HEK293T (cell line): ENCODE data around the gene ARRB1.

Source experiments
- ARNT ChIP-seq: fragments of 450-650 bp; IDR thresholded peaks from 2 replicates; pipeline ENCODE4 v1.6.1; 2017; ENCODE audit warnings: mild to moderate bottlenecking
- CTBP1 ChIP-seq: fragments of 450-650 bp; IDR thresholded peaks from 2 replicates; pipeline ENCODE4 v1.6.1; 2016; ENCODE audit warnings: borderline replicate concordance
- ELF4 ChIP-seq: fragments of 450-650 bp; IDR thresholded peaks from 2 replicates; pipeline ENCODE4 v1.6.1; 2017; ENCODE audit warnings: antibody characterized with exemption
- FOXA1 ChIP-seq: fragments of 450-650 bp; IDR thresholded peaks from 2 replicates; pipeline ENCODE4 v1.6.1; 2016; ENCODE audit warnings: mild to moderate bottlenecking
- FOXK2 ChIP-seq: fragments of 450-650 bp; IDR thresholded peaks from 2 replicates; pipeline ENCODE4 v1.6.1; 2016; ENCODE audit warnings: mild to moderate bottlenecking
- NFRKB ChIP-seq: fragments of 450-650 bp; IDR thresholded peaks from 2 replicates; pipeline ENCODE4 v1.6.1; 2016; ENCODE audit warnings: mild to moderate bottlenecking, moderate library complexity
- SP1 ChIP-seq: fragments of 450-650 bp; IDR thresholded peaks from 2 replicates; pipeline ENCODE4 v1.6.1; 2017
- TARDBP ChIP-seq: fragments of 450-650 bp; IDR thresholded peaks from 2 replicates; pipeline ENCODE4 v1.6.1; 2016
- ZNF384 ChIP-seq: fragments of 450-650 bp; IDR thresholded peaks from 2 replicates; pipeline ENCODE4 v1.6.1; 2016

GRCh38 chr11:75269367-75269660, 82.1 kb downstream of the ARRB1 start:
- TF ChIP-seq FOXA1 (no peak), ELF4 (no peak), TARDBP (no peak), NFRKB (no peak), SP1 (no peak), ZNF384 (no peak), CTBP1 (no peak), FOXK2 (no peak), ARNT (no peak)
